Pancreas (tissue), 10 donors: ENCODE data around the gene PARD3. TPM values are rescaled to one million over a fixed set of nuclear protein-coding genes. Genes with fewer than 3 reads are reported as not detected.

Experiments
- ATAC-seq, 4 donors: fragments of 200-7000 bp; cut with Tn5 transposase; one replicate each; pipeline versions ENCODE4 v1.8.0 to v1.9.1; 2020; ENCODE audit warnings: mild to moderate bottlenecking in 4 of 4, moderate library complexity in 4 of 4
- DNase-seq, 6 donors: peaks; one replicate each; pipeline ENCODE4 v3.0.0-alpha.2; 2020
- FAIRE-seq: peaks from 2 replicates; lab custom pipeline; 2012; peaks lifted over from hg19 to GRCh38; lab: Jason Lieb, UNC
- H3K27ac ChIP-seq, 4 donors: fragments of 200-600 bp; sonication (generic); 1 replicate in 3 of 4; 2 replicates in 1 of 4; pipeline versions ENCODE4 v1.5.0 to v1.8.0; 2020
- H3K27me3 ChIP-seq, 4 donors: fragments of 200-600 bp; one replicate each; pipeline ENCODE4 v1.8.0; 2021
- H3K36me3 ChIP-seq, 3 donors: fragments of 200-600 bp; sonication (generic) in 1 of 3; one replicate each; pipeline versions ENCODE4 v1.5.0 to v1.8.0; 2020 to 2021
- H3K4me1 ChIP-seq, 3 donors: fragments of 200-600 bp; one replicate each; pipeline ENCODE4 v1.8.0; 2021
- H3K4me3 ChIP-seq, 4 donors: fragments of 200-600 bp; sonication (generic) in 2 of 4; one replicate each; pipeline versions ENCODE4 v1.5.0 to v1.8.0; 2020 to 2021
- H3K9me3 ChIP-seq, 4 donors: fragments of 200-600 bp; one replicate each; pipeline ENCODE4 v1.8.0; 2021
- CTCF ChIP-seq, 4 donors: fragments of 200-600 bp; sonication (generic) in 3 of 4; IDR thresholded peaks; one replicate each; pipeline versions ENCODE4 v1.5.0 to v1.8.0; 2021; ENCODE audit warnings: antibody characterized with exemption in 4 of 4
- WGBS, 2 donors: extraction: QIAGEN DNeasy Blood & Tissue Kit; methylation state at CpG; one replicate each; pipeline ENCODE4 v1.1.7; 2013; 5-methylcytosine and 5-hydroxymethylcytosine counted together
- intact Hi-C, 3 donors: fragments of 100-400 bp; cut with DNase I; formaldehyde crosslinking; loops; one replicate each; pipeline versions ENCODE4 v1.11.1 to v1.14.2; 2022
- polyA plus RNA-seq, 2 donors: library from polyadenylated mRNA; stranded (reverse); fragments of 200-250 nt; gene quantifications; one replicate each; pipeline ENCODE4 v1.2.3, GENCODE V29; 2013
- total RNA-seq, 6 donors: library from RNA; stranded (reverse); fragmentation: NEBNext Ultra II Directional in 4 of 6; extraction: Animal tissue kit (Norgen Biotek cat#: 25700) in 4 of 6; gene quantifications; one replicate each; pipeline versions ENCODE4 v1.2.1 to v1.2.4, GENCODE V29; 2021 to 2023
- donor health status: healthy with polysubstance abuse.
- donor health status: DM: no; HTN: no; CAD: no; lungs with moderate emphysema.
- donor health status: DM: no; HTN: no; CAD: no.
- donor health status: control.
- donor health status: control.
- donor health status: Bipolar disorder and iron deficiency.
- donor health status: DM: yes; HTN: yes; CAD: no.
- donor health status: DM: no; HTN: no; CAD: no.
- donor health status: DM: no; HTN: no; CAD: no.
- donor health status: DM: yes; HTN: yes; CAD: no.

The PARD3 gene
- total and polyA plus RNA-seq, 8 donors, result 12.8 to 32.3 (median 23.4) TPM

- H3K4me3 ChIP-seq, result no peak overlapping the region
- H3K4me1 ChIP-seq, result no peaks in the 10 kb centered on the region
- H3K27me3 ChIP-seq, result no peaks in the 10 kb centered on the region
- no peak overlapping the region for H3K27ac ChIP-seq
- intact Hi-C loops, result no loop called here
- no peaks in the 10 kb centered on the region for H3K9me3 ChIP-seq
- H3K36me3 ChIP-seq, result no peaks in the 10 kb centered on the region
- ATAC-seq (no peak), FAIRE-seq (no peak), DNase-seq (no peak)
- TF ChIP-seq CTCF (IDR thresholded peaks at IDR 0.05), result no peak
Measured at GRCh38 chr10:34859170-34859569, 44.1 kb upstream of the PARD3 start.

GRCh38 chr10:34858003-34858402 lies 42.9 kb upstream of the PARD3 start:
- Histone ChIP-seq H3K36me3 (no peaks in the 10 kb centered on the region), H3K4me3 (no peak overlapping the region), H3K4me1 (no peaks in the 10 kb centered on the region), H3K27me3 (no peaks in the 10 kb centered on the region), H3K9me3 (no peaks in the 10 kb centered on the region), H3K27ac (no peak overlapping the region)
- no peak for FAIRE-seq
- intact Hi-C loops, result no loop called here
- WGBS, 2 donors, result 77 to 80% methylated on average over 8 of the region's 8 CpGs
- TF ChIP-seq CTCF (IDR thresholded peaks at IDR 0.05), result no peak
- ATAC-seq, result no peak
- no peak for DNase-seq

GRCh38 chr10:34854147-34854601 lies 39.1 kb upstream of the PARD3 start:
- Histone ChIP-seq H3K4me3 (no peak overlapping the region), H3K27me3 (no peaks in the 10 kb centered on the region), H3K9me3 (no peaks in the 10 kb centered on the region), H3K4me1 (no peaks in the 10 kb centered on the region), H3K36me3 (no peaks in the 10 kb centered on the region), H3K27ac (no peak overlapping the region)
- no peak for DNase-seq
- whole genome bisulfite sequencing, 2 donors, result 30 to 40% methylated on average over 6 of the region's 6 CpGs
- no peak for TF ChIP-seq CTCF (IDR thresholded peaks at IDR 0.05)
- intact Hi-C loops, result no loop called here
- no peak for FAIRE-seq
- peak in 1 of 4 donors; percentile 23 for ATAC-seq

- no peak for TF ChIP-seq CTCF (IDR thresholded peaks at IDR 0.05)
- 82 to 84% methylated on average over 4 of the region's 4 CpGs for WGBS, 2 donors
- ATAC-seq (no peak), DNase-seq (no peak), FAIRE-seq (no peak)
- no peak overlapping the region for H3K4me3 ChIP-seq
- no peaks in the 10 kb centered on the region for H3K27me3 ChIP-seq
- no peaks in the 10 kb centered on the region for H3K9me3 ChIP-seq
- no peaks in the 10 kb centered on the region for H3K36me3 ChIP-seq
- intact Hi-C loops, result no loop called here
- H3K27ac ChIP-seq, result no peak overlapping the region
- H3K4me1 ChIP-seq, result no peaks in the 10 kb centered on the region
Measured at GRCh38 chr10:34853357-34853756, 38.3 kb upstream of the PARD3 start.

- intact Hi-C loops, result no loop called here
- DNase-seq (no peak), FAIRE-seq (no peak), ATAC-seq (no peak)
- no peaks in the 10 kb centered on the region for H3K4me1 ChIP-seq
- H3K4me3 ChIP-seq, result no peak overlapping the region
- no peaks in the 10 kb centered on the region for H3K27me3 ChIP-seq
- WGBS, 2 donors, result 73 to 87% methylated on average over 3 of the region's 3 CpGs
- H3K27ac ChIP-seq, result no peak overlapping the region
- no peaks in the 10 kb centered on the region for H3K9me3 ChIP-seq
- no peak for TF ChIP-seq CTCF (IDR thresholded peaks at IDR 0.05)
- H3K36me3 ChIP-seq, result no peaks in the 10 kb centered on the region
Measured at GRCh38 chr10:34850558-34850957, 35.5 kb upstream of the PARD3 start.
